Erythroblast (primary cell): ENCODE data around the gene CDIP1.

Experiments used
- GATA1 ChIP-seq: IDR thresholded peaks from 2 replicates; pipeline ENCODE4 v1.6.1; 2011; ENCODE audit warnings: low read depth, mild to moderate bottlenecking, control low read depth, low read length, moderate library complexity
- POLR2A ChIP-seq: IDR thresholded peaks from 2 replicates; pipeline ENCODE4 v1.6.1; 2011; ENCODE audit warnings: mild to moderate bottlenecking, low read length

DNA sequence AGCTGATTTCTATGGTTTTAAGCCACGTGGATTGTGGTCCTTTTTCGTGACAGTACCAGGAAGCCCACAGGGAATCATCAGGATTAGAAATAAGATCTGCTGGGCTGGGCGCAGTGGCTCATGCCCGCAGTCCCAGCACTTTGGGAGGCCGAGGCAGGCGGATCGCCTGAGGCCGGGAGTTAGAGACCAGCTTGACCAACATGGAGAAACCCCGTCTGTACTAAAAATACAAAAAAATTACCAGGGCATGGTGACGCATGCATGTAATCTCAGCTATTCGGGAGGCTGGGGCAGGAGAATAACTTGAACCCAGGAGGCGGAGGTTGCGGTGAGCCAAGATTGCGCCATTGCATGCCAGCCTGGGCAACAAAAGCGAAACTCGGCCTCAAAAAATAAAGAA lies 70.7 kb downstream of the CDIP1 start:
- TF ChIP-seq POLR2A (no peak), GATA1 (no peak)
